COLO829 (cell line): Measurements from ENCODE around the gene HTR7.

Experiments
- DNase-seq: peaks from one replicate; pipeline ENCODE4 v3.0.0; 2012; ENCODE audit warnings: low spot score

The HTR7 gene

GRCh38 chr10:90740265-90740664 lies 117.6 kb downstream of the HTR7 start:
- no peak for DNase-seq

GRCh38 chr10:90738885-90739284 lies 119.0 kb downstream of the HTR7 start:
- no peak for DNase-seq

GRCh38 chr10:90734415-90734814 lies 123.4 kb downstream of the HTR7 start:
- no peak for DNase-seq

GRCh38 chr10:90732581-90732980 lies 125.3 kb downstream of the HTR7 start:
- no peak for DNase-seq

- DNase-seq: no peak
These were observed 134.3 kb downstream of the HTR7 start for GRCh38 chr10:90723416-90724068.

GRCh38 chr10:90722832-90723231 lies 135.0 kb downstream of the HTR7 start:
- DNase-seq: no peak

- DNase-seq: no peak
These were observed 139.7 kb downstream of the HTR7 start for GRCh38 chr10:90718182-90718581.

- DNase-seq: no peak
These were observed 145.3 kb downstream of the HTR7 start for GRCh38 chr10:90712529-90712928.

- DNase-seq: no peak
These were observed 148.1 kb downstream of the HTR7 start for GRCh38 chr10:90709727-90710126.

- no peak for DNase-seq
These were observed 150.2 kb downstream of the HTR7 start for GRCh38 chr10:90707657-90708056.

- DNase-seq: no peak
These were observed 156.4 kb downstream of the HTR7 start for GRCh38 chr10:90701428-90701827.

GRCh38 chr10:90695915-90696676 lies 161.7 kb downstream of the HTR7 start:
- DNase-seq: no peak
